WTC11 (cell line): ENCODE data around the gene BRI3.

Experiments
- FOXJ3 ChIP-seq: sonication (generic); formaldehyde crosslinking; IDR thresholded peaks from 2 replicates; pipeline ENCODE4 v1.9.0; 2021; ENCODE audit warnings: missing genetic modification reagents, mild to moderate bottlenecking, borderline replicate concordance
- MXD4 ChIP-seq: fragments of 250-450 bp; sonication (Bioruptor Pico); IDR thresholded peaks from 2 replicates; pipeline ENCODE4 v1.8.0; 2021; ENCODE audit warnings: mild to moderate bottlenecking, moderate library complexity, borderline replicate concordance
- NR3C1 ChIP-seq: sonication (generic); formaldehyde crosslinking; conservative IDR thresholded peaks from 2 replicates; pipeline ENCODE4 v1.8.1; 2023; ENCODE audit warnings: low read depth, mild to moderate bottlenecking, missing genetic modification reagents
- ZNF263 ChIP-seq: sonication (generic); formaldehyde crosslinking; IDR thresholded peaks from 2 replicates; pipeline ENCODE4 v1.8.1; 2022; ENCODE audit warnings: low read depth, mild to moderate bottlenecking, moderate library complexity, missing genetic modification reagents
- ZNF423 ChIP-seq: fragments of 250-450 bp; sonication (Bioruptor Pico); IDR thresholded peaks from 2 replicates; pipeline ENCODE4 v2.1.2; 2022; ENCODE audit warnings: mild to moderate bottlenecking, moderate library complexity
- TF ChIP-seq, protein P1 (sequence below): fragments of 200-600 bp; IDR thresholded peaks from 2 replicates; pipeline ENCODE4 v1.8.0; 2022; ENCODE audit warnings: antibody characterized with exemption
- TF ChIP-seq, protein P2 (sequence below): sonication (generic); formaldehyde crosslinking; IDR thresholded peaks from 2 replicates; pipeline ENCODE4 v1.8.1; 2023; ENCODE audit warnings: mild to moderate bottlenecking, missing genetic modification reagents
- TF ChIP-seq, protein P3 (sequence below): fragments of 250-450 bp; sonication (Bioruptor Pico); IDR thresholded peaks from 2 replicates; pipeline ENCODE4 v1.9.0; 2021; ENCODE audit warnings: mild to moderate bottlenecking
- TF ChIP-seq, protein P4 (sequence below): sonication (generic); formaldehyde crosslinking; IDR thresholded peaks from 2 replicates; pipeline ENCODE4 v1.8.1; 2022; ENCODE audit warnings: mild to moderate bottlenecking, missing genetic modification reagents, moderate library complexity, borderline replicate concordance
- TF ChIP-seq, protein P5 (sequence below): sonication (generic); formaldehyde crosslinking; IDR thresholded peaks from 2 replicates; pipeline ENCODE4 v1.8.0; 2022; ENCODE audit warnings: mild to moderate bottlenecking, missing genetic modification reagents
- TF ChIP-seq, protein P6 (sequence below): sonication (generic); formaldehyde crosslinking; IDR thresholded peaks from 2 replicates; pipeline ENCODE4 v1.8.0; 2022; ENCODE audit warnings: mild to moderate bottlenecking, missing genetic modification reagents

DNA sequence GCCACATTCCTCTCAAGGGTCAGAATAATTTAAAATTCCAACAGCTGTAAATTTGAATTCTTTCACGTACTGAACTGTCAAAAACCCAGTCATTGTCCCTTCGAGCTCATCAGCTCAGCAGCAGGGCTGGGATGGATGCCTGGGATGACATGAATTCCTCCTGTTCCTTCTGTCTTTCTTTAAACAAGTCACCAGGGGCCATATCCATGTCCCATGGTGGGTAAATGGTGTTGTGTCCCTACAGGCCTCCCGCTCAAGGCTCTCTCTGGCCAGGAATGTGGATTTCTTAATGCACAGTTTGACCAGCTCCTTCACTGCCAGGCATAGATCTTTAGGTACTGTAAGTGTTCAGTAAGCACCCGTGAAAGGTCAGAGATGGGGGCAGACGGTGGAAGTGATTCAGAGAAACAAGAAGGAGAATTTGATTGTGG is 15.6 kb upstream of the BRI3 start:
- TF ChIP-seq, protein P1, sequence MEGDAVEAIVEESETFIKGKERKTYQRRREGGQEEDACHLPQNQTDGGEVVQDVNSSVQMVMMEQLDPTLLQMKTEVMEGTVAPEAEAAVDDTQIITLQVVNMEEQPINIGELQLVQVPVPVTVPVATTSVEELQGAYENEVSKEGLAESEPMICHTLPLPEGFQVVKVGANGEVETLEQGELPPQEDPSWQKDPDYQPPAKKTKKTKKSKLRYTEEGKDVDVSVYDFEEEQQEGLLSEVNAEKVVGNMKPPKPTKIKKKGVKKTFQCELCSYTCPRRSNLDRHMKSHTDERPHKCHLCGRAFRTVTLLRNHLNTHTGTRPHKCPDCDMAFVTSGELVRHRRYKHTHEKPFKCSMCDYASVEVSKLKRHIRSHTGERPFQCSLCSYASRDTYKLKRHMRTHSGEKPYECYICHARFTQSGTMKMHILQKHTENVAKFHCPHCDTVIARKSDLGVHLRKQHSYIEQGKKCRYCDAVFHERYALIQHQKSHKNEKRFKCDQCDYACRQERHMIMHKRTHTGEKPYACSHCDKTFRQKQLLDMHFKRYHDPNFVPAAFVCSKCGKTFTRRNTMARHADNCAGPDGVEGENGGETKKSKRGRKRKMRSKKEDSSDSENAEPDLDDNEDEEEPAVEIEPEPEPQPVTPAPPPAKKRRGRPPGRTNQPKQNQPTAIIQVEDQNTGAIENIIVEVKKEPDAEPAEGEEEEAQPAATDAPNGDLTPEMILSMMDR = no peak
- TF ChIP-seq, protein P2, sequence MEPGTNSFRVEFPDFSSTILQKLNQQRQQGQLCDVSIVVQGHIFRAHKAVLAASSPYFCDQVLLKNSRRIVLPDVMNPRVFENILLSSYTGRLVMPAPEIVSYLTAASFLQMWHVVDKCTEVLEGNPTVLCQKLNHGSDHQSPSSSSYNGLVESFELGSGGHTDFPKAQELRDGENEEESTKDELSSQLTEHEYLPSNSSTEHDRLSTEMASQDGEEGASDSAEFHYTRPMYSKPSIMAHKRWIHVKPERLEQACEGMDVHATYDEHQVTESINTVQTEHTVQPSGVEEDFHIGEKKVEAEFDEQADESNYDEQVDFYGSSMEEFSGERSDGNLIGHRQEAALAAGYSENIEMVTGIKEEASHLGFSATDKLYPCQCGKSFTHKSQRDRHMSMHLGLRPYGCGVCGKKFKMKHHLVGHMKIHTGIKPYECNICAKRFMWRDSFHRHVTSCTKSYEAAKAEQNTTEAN = no peak
- TF ChIP-seq NR3C1 (CRISPR knock-in tag) = no peak
- no peak for TF ChIP-seq ZNF263
- TF ChIP-seq, protein P3, sequence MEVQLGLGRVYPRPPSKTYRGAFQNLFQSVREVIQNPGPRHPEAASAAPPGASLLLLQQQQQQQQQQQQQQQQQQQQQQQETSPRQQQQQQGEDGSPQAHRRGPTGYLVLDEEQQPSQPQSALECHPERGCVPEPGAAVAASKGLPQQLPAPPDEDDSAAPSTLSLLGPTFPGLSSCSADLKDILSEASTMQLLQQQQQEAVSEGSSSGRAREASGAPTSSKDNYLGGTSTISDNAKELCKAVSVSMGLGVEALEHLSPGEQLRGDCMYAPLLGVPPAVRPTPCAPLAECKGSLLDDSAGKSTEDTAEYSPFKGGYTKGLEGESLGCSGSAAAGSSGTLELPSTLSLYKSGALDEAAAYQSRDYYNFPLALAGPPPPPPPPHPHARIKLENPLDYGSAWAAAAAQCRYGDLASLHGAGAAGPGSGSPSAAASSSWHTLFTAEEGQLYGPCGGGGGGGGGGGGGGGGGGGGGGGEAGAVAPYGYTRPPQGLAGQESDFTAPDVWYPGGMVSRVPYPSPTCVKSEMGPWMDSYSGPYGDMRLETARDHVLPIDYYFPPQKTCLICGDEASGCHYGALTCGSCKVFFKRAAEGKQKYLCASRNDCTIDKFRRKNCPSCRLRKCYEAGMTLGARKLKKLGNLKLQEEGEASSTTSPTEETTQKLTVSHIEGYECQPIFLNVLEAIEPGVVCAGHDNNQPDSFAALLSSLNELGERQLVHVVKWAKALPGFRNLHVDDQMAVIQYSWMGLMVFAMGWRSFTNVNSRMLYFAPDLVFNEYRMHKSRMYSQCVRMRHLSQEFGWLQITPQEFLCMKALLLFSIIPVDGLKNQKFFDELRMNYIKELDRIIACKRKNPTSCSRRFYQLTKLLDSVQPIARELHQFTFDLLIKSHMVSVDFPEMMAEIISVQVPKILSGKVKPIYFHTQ (CRISPR knock-in tag) = no peak
- TF ChIP-seq MXD4 (CRISPR knock-in tag) = no peak
- no peak for TF ChIP-seq FOXJ3 (CRISPR knock-in tag)
- TF ChIP-seq ZNF423 (CRISPR knock-in tag) = no peak
- TF ChIP-seq, protein P4, sequence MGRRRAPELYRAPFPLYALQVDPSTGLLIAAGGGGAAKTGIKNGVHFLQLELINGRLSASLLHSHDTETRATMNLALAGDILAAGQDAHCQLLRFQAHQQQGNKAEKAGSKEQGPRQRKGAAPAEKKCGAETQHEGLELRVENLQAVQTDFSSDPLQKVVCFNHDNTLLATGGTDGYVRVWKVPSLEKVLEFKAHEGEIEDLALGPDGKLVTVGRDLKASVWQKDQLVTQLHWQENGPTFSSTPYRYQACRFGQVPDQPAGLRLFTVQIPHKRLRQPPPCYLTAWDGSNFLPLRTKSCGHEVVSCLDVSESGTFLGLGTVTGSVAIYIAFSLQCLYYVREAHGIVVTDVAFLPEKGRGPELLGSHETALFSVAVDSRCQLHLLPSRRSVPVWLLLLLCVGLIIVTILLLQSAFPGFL (CRISPR knock-in tag) = no peak
- TF ChIP-seq, protein P5, sequence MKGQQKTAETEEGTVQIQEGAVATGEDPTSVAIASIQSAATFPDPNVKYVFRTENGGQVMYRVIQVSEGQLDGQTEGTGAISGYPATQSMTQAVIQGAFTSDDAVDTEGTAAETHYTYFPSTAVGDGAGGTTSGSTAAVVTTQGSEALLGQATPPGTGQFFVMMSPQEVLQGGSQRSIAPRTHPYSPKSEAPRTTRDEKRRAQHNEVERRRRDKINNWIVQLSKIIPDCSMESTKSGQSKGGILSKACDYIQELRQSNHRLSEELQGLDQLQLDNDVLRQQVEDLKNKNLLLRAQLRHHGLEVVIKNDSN (CRISPR knock-in tag) = no peak
- TF ChIP-seq, protein P6, sequence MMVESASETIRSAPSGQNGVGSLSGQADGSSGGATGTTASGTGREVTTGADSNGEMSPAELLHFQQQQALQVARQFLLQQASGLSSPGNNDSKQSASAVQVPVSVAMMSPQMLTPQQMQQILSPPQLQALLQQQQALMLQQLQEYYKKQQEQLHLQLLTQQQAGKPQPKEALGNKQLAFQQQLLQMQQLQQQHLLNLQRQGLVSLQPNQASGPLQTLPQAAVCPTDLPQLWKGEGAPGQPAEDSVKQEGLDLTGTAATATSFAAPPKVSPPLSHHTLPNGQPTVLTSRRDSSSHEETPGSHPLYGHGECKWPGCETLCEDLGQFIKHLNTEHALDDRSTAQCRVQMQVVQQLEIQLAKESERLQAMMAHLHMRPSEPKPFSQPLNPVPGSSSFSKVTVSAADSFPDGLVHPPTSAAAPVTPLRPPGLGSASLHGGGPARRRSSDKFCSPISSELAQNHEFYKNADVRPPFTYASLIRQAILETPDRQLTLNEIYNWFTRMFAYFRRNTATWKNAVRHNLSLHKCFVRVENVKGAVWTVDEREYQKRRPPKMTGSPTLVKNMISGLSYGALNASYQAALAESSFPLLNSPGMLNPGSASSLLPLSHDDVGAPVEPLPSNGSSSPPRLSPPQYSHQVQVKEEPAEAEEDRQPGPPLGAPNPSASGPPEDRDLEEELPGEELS (CRISPR knock-in tag) = no peak
